CD4-positive, alpha-beta T cell (primary cell): ENCODE measurements around the gene SFTPD. TPM values are rescaled to one million over a fixed set of nuclear protein-coding genes. Genes with fewer than 3 reads are reported as not detected.
"Not testable (repeated sequence)": the region's sequence is repeated elsewhere in the genome, so short reads cannot be mapped to it uniquely, and the experiment has no call there.

ENCODE experiments used
- ATAC-seq: fragments of 200-7000 bp; cut with Tn5 transposase; one replicate; pipeline ENCODE4 v1.10.0; 2022; ENCODE audit warnings: mild to moderate bottlenecking; ENCODE audit not compliant: poor library complexity
- CTCF ChIA-PET: fragments of 350-600 bp; sonication (Branson Sonifier 250); formaldehyde crosslinking; loops from one replicate; lab custom pipeline; 2021; ENCODE audit warnings: antibody characterized with exemption, inconsistent platforms; lab: Charles Lee
- POLR2A ChIA-PET: fragments of 350-600 bp; sonication (Branson Sonifier 250); formaldehyde crosslinking; loops from one replicate; lab custom pipeline; 2021; ENCODE audit warnings: antibody characterized with exemption, inconsistent platforms; lab: Charles Lee
- DNase-seq, 14 experiments: peaks; one replicate each; pipeline ENCODE4 v3.0.0-alpha.2; 2013 to 2020; ENCODE audit warnings: mixed read lengths in 2 of 14
- H3K27ac ChIP-seq, 2 donors: one replicate each; pipeline versions ENCODE4 v1.5.1 to v1.7.0; 2013; ENCODE audit warnings: low read length in 2 of 2, low read depth in 1 of 2, mild to moderate bottlenecking in 1 of 2
- H3K27me3 ChIP-seq, 2 experiments: 1 replicate in 1 of 2; 2 replicates in 1 of 2; pipeline versions ENCODE4 v1.6.1 to v1.7.0; 2013; ENCODE audit warnings: low read length in 2 of 2, control low read depth in 1 of 2, mild to moderate bottlenecking in 1 of 2, moderate library complexity in 1 of 2; ENCODE audit not compliant: insufficient read depth in 2 of 2, control insufficient read depth in 1 of 2
- H3K36me3 ChIP-seq: one replicate; pipeline ENCODE4 v1.6.1; 2013; ENCODE audit warnings: low read length, control low read depth; ENCODE audit not compliant: insufficient read depth
- H3K4me1 ChIP-seq: one replicate; pipeline ENCODE4 v1.6.1; 2013; ENCODE audit warnings: low read length, control low read depth; ENCODE audit not compliant: insufficient read depth
- H3K4me3 ChIP-seq: one replicate; pipeline ENCODE4 v1.5.1; 2013; ENCODE audit warnings: mild to moderate bottlenecking, low read length, moderate library complexity
- H3K9me3 ChIP-seq, 2 experiments: 1 replicate in 1 of 2; 2 replicates in 1 of 2; pipeline versions ENCODE4 v1.6.1 to v1.7.0; 2013; ENCODE audit warnings: low read length in 2 of 2, mild to moderate bottlenecking in 2 of 2, control low read depth in 1 of 2, moderate library complexity in 1 of 2; ENCODE audit not compliant: control insufficient read depth in 1 of 2, insufficient read depth in 1 of 2
- H3K27ac Mint-ChIP-seq: one replicate; pipeline ENCODE4 v1.8.0; 2020; ENCODE audit warnings: mixed read lengths
- H3K27me3 Mint-ChIP-seq: one replicate; pipeline ENCODE4 v1.8.0; 2021; ENCODE audit warnings: mixed read lengths
- H3K36me3 Mint-ChIP-seq: one replicate; pipeline ENCODE4 v1.8.0; 2021; ENCODE audit warnings: low read depth, mixed read lengths
- H3K4me1 Mint-ChIP-seq: one replicate; pipeline ENCODE4 v1.8.0; 2021; ENCODE audit warnings: low read depth, mixed read lengths
- H3K4me3 Mint-ChIP-seq: one replicate; pipeline ENCODE4 v1.8.0; 2020; ENCODE audit warnings: mild to moderate bottlenecking, mixed read lengths
- H3K9me3 Mint-ChIP-seq: one replicate; pipeline ENCODE4 v1.8.0; 2020; ENCODE audit warnings: mixed read lengths
- intact Hi-C, 2 experiments: fragments of 100-400 bp; cut with DNase I in 1 of 2; cut with micrococcal nuclease in 1 of 2; formaldehyde crosslinking; loops; one replicate each; pipeline versions ENCODE4 v1.15.1 to v1.9.0; 2023 to 2025; cut with DNase I, micrococcal nuclease
- total RNA-seq, 174 experiments: library from RNA in 2 of 174; stranded (reverse) in 2 of 174; gene quantifications; one replicate each; pipeline ENCODE4 v1.2.3 and lab custom pipeline; 2021 to 2026
- TF ChIP-seq, protein P1 (sequence below): fragments of 200-600 bp; IDR thresholded peaks from one replicate; pipeline ENCODE4 v1.8.0; 2022; ENCODE audit warnings: antibody characterized with exemption, mild to moderate bottlenecking

The SFTPD gene
- total RNA-seq, 2 experiments from 2014 or later, result not detected

DNA sequence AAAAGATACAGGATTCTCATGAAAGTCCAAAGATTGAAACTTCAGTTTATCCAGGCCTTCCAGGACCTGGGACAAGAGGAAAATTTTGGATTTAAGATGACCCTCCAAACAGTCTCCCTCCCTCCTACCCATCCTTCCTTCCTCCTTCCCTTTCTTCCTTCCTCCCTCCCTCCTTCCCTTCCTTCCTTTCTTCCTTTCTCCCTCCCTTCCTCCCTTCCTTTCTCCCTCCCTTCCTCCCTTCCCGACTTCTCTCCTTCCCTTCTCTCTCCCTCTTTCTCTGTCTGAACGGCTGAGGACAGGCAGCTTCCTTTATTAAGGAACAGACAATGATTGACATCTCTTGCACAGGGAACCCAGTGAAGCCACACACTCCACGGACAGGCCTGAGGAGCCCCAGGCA is 23.3 kb downstream of the SFTPD start:
- intact Hi-C loops, result loop anchor here in 1 of 2 experiments (5.0 kb wide), 1 partner anchor 388 kb away; no protein-coding TSS in a partner anchor
- Mint-ChIP-seq H3K36me3 (no peaks in the 10 kb centered on the region), H3K9me3 (no peaks in the 10 kb centered on the region), H3K4me1 (no peaks in the 10 kb centered on the region), H3K4me3 (no peak overlapping the region), H3K27me3 (peaks cover 14% of the 10 kb centered on the region), H3K27ac (no peak overlapping the region)
- DNase-seq (no peak), ATAC-seq (no peak)
- no peak overlapping the region for H3K4me3 ChIP-seq
- peaks cover 0 to 5% of the 10 kb centered on the region in 2 experiments for H3K9me3 ChIP-seq
- H3K27me3 ChIP-seq, result peaks cover 0 to 5% of the 10 kb centered on the region in 2 experiments
- H3K4me1 ChIP-seq, result peaks cover 7% of the 10 kb centered on the region
- CTCF ChIA-PET, result interaction anchor here (1.0 to 1.4 kb wide), 2 partner anchors 10 to 12 kb away, joined by 3 read pairs; no protein-coding TSS in a partner anchor
- POLR2A ChIA-PET, result no interaction called here
- H3K27ac ChIP-seq, result no peak overlapping the region
- TF ChIP-seq, protein P1, sequence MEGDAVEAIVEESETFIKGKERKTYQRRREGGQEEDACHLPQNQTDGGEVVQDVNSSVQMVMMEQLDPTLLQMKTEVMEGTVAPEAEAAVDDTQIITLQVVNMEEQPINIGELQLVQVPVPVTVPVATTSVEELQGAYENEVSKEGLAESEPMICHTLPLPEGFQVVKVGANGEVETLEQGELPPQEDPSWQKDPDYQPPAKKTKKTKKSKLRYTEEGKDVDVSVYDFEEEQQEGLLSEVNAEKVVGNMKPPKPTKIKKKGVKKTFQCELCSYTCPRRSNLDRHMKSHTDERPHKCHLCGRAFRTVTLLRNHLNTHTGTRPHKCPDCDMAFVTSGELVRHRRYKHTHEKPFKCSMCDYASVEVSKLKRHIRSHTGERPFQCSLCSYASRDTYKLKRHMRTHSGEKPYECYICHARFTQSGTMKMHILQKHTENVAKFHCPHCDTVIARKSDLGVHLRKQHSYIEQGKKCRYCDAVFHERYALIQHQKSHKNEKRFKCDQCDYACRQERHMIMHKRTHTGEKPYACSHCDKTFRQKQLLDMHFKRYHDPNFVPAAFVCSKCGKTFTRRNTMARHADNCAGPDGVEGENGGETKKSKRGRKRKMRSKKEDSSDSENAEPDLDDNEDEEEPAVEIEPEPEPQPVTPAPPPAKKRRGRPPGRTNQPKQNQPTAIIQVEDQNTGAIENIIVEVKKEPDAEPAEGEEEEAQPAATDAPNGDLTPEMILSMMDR, result no peak
- H3K36me3 ChIP-seq, result no peaks in the 10 kb centered on the region

DNA sequence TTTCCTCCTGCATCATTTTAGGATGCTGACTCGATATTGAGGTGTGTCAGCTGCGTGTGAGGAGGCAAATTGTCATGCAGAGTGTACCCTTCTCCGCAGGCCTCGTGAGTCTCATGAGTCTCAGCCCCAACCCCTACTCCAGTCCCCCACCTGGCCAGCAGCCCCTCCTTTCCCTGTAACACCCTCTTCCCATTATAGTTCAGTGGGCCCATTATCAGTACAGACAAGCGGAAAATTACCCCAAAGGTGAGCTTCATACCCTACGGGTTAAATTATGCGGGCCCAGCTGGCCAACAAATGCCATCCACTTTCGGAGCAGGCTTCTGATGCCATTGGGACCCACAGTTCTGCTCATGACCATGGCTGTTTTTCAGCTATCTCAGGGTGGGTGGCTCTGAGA is 25.2 kb downstream of the SFTPD start:
- TF ChIP-seq, protein P1, result no peak
- POLR2A ChIA-PET, result no interaction called here
- ATAC-seq (no peak), DNase-seq (no peak)
- Histone ChIP-seq H3K4me3 (no peak overlapping the region), H3K4me1 (no peaks in the 10 kb centered on the region), H3K27ac (no peak overlapping the region), H3K27me3 (no peaks in the 10 kb centered on the region), H3K9me3 (peaks cover 0 to 5% of the 10 kb centered on the region in 2 experiments), H3K36me3 (no peaks in the 10 kb centered on the region)
- no peak overlapping the region for H3K27ac Mint-ChIP-seq
- H3K4me3 Mint-ChIP-seq, result no peak overlapping the region
- H3K36me3 Mint-ChIP-seq, result no peaks in the 10 kb centered on the region
- H3K9me3 Mint-ChIP-seq, result no peaks in the 10 kb centered on the region
- peaks cover 7% of the 10 kb centered on the region for H3K4me1 Mint-ChIP-seq
- no peaks in the 10 kb centered on the region for H3K27me3 Mint-ChIP-seq
- CTCF ChIA-PET, result no interaction called here
- intact Hi-C loops, result no loop called here

DNA sequence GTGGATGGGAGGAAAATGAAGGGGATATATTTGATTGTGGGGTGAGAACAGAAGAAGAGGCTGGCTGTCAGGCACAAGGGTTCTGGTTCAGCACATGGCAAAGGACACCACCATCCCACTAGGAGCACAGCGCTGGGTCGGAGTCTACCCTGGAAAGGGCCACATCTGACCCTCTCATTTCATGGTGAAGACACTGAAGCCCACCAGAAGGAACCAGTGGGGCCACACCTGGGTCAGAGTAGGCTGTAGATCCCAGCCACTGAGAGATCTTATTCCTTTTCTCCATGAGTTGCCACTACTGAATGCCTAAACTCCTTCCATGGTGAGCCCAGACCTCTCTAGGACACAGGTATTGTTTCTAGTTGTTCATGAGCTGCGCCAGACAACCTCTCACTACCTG is 25.8 kb downstream of the SFTPD start:
- Histone ChIP-seq H3K27me3 (no peaks in the 10 kb centered on the region), H3K9me3 (peaks cover 0 to 5% of the 10 kb centered on the region in 2 experiments), H3K36me3 (no peaks in the 10 kb centered on the region), H3K4me1 (no peaks in the 10 kb centered on the region), H3K27ac (no peak overlapping the region), H3K4me3 (no peak overlapping the region)
- Mint-ChIP-seq H3K9me3 (no peaks in the 10 kb centered on the region), H3K36me3 (no peaks in the 10 kb centered on the region), H3K4me1 (peaks cover 7% of the 10 kb centered on the region), H3K27ac (no peak overlapping the region), H3K27me3 (no peaks in the 10 kb centered on the region), H3K4me3 (no peak overlapping the region)
- ChIA-PET POLR2A (no interaction called here), CTCF (no interaction called here)
- intact Hi-C loops, result no loop called here
- no peak for DNase-seq
- no peak for ATAC-seq
- TF ChIP-seq, protein P1, result no peak

- H3K27me3 ChIP-seq, POLR2A ChIA-PET, ATAC-seq, H3K27ac Mint-ChIP-seq, H3K4me3 Mint-ChIP-seq, H3K27me3 Mint-ChIP-seq, DNase-seq, H3K27ac ChIP-seq, intact Hi-C loops, CTCF ChIA-PET, H3K4me1 ChIP-seq, H3K36me3 ChIP-seq, H3K4me1 Mint-ChIP-seq, H3K36me3 Mint-ChIP-seq, H3K4me3 ChIP-seq, H3K9me3 Mint-ChIP-seq, H3K9me3 ChIP-seq: not testable (repeated sequence)
Observed at GRCh38 chr10:79922011-79922412, 26.9 kb downstream of the SFTPD start.

GRCh38 chr10:79915838-79916237 is 33.1 kb downstream of the SFTPD start:
- CTCF ChIA-PET, result interaction anchor here (1.4 kb wide), 1 partner anchor 9 kb away, joined by 3 read pairs; no protein-coding TSS in a partner anchor
- H3K27ac ChIP-seq, DNase-seq, H3K4me3 ChIP-seq, ATAC-seq, H3K36me3 ChIP-seq, H3K4me3 Mint-ChIP-seq, H3K36me3 Mint-ChIP-seq, intact Hi-C loops, H3K27me3 ChIP-seq, H3K4me1 ChIP-seq, H3K4me1 Mint-ChIP-seq, H3K9me3 Mint-ChIP-seq, POLR2A ChIA-PET, H3K9me3 ChIP-seq, H3K27ac Mint-ChIP-seq: not testable (repeated sequence)
- H3K27me3 Mint-ChIP-seq, result peaks cover 17% of the 10 kb centered on the region
